Activated naive CD4-positive, alpha-beta T cell (primary cell): ENCODE measurements around the gene SPAG17.
A peak's percentile ranks its signal among the peaks of the same experiment; 100 is the strongest.
"Not testable (repeated sequence)": the region's sequence is repeated elsewhere in the genome, so short reads cannot be mapped to it uniquely, and the experiment has no call there.

ENCODE experiments used
- DNase-seq, 4 experiments: peaks; one replicate each; lab custom pipeline; 2025; lab: John Stamatoyannopoulos, UW

Gene SPAG17

DNA sequence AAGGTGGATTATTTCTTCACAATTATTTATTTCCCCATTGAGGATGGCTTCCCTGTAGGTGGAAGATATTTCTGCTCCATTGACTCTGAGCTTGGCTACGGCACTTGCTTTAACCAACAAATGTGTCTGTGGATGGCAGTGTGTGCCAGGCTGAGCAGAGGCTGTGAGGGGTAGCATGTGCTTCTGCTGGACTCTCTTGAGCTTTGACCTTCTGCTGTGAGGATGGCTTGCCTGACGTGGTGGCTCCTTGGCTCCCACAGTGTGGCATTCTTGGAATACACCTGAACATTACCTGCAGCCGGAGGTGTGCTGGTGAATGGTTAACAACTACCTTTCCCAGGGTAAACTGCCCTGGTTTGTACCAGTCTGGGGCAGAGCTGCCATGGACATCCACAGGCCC, 208.6 kb downstream of the SPAG17 start:
- no peak for DNase-seq

- DNase-seq, result no peak
These were observed 213.3 kb downstream of the SPAG17 start for GRCh38 chr1:117971777-117972176.

GRCh38 chr1:117970252-117970651, 214.8 kb downstream of the SPAG17 start:
- DNase-seq, result no peak

DNA sequence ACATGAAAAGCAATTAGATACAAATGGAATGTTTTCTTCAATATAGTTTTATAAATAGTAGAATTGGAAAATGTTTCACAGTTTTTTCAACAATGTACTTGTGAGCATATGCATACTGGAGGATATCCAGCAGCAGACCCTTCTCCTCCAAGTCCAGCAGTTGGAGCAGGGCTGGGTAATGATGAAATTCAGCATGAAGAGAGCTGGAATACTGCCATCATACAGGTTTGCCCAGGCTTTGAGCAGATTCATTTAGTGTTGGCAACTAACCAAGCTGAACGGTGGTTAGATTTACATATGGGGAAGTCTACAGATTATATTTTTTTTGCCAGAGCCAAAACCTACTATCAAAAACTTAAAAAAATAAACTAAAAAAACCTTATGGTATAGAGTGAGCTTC, 217.1 kb downstream of the SPAG17 start:
- no peak for DNase-seq

GRCh38 chr1:117967477-117967876, 217.6 kb downstream of the SPAG17 start:
- DNase-seq, result no peak

DNA sequence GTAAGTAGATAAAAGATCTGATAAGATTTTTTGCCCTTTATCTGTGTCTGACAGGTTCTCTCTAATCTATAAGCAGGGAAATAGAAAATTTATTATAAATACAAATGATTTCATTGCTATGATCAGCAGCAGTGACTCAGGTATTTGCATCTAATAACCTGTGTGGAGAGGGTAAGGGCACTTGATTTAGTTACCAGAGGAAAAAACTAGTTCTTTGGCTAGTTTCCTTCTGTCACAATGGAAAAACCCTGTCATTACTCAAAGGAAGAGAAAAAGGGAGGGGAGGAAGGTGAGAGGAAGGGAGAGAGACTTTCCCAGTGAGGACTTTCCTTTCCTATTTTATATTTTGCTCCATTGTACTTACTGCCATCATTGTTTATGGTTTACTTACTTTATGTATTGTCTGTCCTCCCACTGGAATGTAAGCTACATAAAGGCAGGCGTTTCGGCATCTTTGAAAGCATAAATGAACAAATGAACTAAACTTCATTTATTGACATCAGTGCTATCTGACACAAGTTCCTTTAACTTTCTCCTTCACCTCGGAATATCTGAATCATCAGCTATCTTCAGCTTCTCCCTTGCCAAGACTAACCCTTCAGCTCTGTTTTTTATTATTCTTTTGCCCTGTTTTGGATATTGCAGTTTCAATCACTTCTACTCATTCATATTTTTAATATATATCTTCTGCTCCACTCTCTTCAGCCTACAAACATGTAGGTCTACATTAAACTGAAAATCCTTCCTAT, 220.6 kb downstream of the SPAG17 start:
- no peak for DNase-seq

GRCh38 chr1:117959364-117959763, 225.7 kb downstream of the SPAG17 start:
- no peak for DNase-seq

DNA sequence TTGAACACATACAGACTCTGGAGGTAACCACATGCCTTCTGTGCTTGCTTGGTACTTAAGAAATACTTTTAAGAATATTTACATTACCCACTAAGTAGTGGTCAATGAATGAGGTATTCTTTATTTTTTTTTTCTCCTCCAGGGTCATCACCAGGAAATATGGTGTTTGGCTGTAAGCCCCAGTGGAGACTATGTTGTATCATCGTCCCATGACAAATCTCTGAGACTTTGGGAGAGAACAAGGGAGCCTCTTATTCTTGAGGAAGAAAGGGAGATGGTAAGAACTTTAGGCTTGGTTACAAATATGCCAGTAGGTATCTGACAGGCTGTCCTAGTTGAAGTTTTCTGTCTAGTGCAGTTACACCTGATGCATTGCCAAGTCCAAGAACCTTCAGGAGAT, 232.6 kb downstream of the SPAG17 start:
- DNase-seq, result no peak

DNA sequence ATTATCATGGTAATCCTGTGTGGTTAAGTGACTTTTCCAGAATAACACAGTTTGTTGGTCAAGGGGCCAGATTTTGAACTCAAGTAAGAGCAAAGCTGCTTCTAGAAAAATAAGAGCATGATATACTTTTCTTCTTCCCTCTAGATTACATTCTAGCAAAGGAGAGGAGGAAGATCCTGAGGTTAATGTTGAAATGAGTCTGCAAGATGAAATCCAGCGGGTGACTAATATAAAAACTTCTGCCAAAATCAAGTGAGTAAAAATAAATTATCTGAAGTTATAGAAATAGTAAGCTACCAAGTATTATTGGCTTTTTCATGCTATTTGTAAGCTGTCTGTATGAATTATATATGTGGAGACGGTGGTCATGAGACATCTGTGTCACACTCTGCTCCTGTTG, 242.7 kb downstream of the SPAG17 start:
- DNase-seq, result no peak

- DNase-seq, result no peak
These were observed 251.3 kb downstream of the SPAG17 start for GRCh38 chr1:117933769-117934168.

DNA sequence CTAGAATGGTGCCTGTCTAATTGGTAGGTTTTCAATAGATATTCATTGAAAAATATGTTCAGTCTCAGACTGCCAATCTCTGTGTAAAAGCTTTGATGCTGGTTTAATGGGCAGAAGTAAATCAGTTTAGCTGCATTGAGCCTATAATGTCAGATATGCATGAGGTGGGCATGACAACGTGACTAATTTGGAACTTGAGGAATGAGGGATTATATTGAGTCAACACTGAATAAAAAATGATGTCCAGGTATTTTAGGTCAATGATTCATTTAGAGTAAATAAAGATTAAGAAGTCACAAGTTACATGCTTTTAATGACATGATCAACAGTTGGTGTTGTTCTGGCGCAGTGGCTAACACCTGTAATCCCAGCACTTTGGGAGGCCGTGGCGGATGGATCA, 252.5 kb downstream of the SPAG17 start:
- DNase-seq, result no peak

- DNase-seq, result no peak
These were observed 254.5 kb downstream of the SPAG17 start for GRCh38 chr1:117930484-117930883.

DNA sequence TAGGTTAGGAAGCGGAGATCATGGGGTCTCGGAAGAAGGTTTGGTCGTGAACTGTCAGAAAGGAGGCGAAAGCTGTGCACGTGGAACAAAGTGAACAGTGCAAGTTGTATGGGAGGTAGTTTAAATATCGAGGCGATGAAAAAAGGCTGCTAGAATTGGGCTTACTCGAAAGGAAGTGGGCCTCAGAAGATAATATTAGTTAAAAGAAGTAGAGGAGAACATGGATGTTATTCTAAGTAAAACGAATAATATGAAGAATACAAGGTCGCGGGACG, 254.9 kb downstream of the SPAG17 start:
- DNase-seq, result no peak

GRCh38 chr1:117929343-117930172, 255.5 kb downstream of the SPAG17 start, which contains the start of the genes GDAP2 and WDR3:
Gene GDAP2, minus strand, starts transcription at chr1:117929621. Its CDS starts 9,264 bp downstream, at chr1:117920357.
Gene WDR3, plus strand, starts transcription at chr1:117929739. Its CDS starts 3,581 bp downstream, at chr1:117933320.
- DNase-seq, result peak; percentile 72 to 90 (median 86)

DNA sequence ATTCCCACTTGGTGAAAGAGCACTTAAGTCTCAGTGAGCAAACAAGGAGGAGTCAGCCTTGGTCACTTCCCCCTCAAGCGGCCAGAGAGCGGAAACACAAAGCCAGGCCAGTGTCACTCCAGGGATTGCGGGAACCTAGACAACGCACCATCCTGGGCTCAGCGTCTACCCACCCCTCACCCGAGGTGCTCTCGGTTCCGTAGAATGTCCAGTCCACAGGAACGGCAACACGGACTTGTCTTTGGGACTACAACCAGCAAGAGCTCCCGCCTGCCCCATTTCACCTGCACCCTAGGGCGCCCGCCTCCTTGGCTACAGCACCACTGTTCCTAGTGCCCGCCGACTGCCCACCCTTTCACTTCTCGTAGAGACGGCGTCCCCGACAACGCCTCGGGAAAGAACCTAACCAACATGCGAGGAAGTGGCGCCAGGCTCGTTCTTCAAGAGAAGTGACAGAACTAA, 256.1 kb downstream of the SPAG17 start:
- peak in 2 of 4 experiments; percentile 18 to 33 for DNase-seq

DNA sequence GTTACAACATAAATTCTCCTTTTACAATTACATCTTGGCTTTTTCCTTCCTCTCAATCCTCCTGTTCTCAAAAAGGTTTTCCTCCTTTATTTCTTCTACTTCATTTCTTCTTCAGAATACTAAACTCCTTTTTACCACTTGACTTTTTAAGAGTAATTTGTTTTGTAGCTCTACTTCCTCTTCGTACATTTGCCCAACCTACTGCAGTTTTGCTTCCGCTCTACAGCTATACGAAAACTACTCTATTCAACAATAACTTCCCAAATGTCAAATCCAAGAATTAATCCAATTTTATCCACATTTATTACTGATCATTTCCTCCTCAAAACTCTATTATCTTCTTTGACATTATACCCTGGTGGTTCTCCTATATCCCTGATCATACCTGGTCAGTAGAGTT, 259.0 kb downstream of the SPAG17 start:
- DNase-seq, result no peak

GRCh38 chr1:117922717-117923116, 262.3 kb downstream of the SPAG17 start:
- DNase-seq, result not testable (repeated sequence)

- no peak for DNase-seq
These were observed 263.0 kb downstream of the SPAG17 start for GRCh38 chr1:117921991-117922390.

GRCh38 chr1:117919376-117919775, 265.7 kb downstream of the SPAG17 start:
- DNase-seq, result no peak

DNA sequence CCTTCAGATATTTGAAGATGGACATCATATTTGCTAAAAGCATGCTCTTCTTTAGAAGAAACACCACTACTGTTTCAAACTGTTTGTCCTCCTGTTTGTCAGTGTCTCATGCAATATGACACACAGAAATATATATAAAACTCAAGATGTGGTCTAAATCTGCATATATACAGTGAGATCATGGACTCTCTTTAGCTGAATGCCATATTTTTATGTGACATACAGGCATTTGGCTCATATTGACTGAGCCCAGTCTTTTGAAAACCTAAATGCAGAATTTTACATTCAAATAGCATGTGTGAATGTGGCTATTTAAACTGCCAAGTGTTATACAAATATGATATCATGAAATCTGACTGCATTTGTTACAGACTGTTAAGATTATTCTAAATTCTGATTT, 274.0 kb downstream of the SPAG17 start:
- DNase-seq, result no peak

- DNase-seq, result no peak
These were observed 280.0 kb downstream of the SPAG17 start for GRCh38 chr1:117905019-117905418.

GRCh38 chr1:117904485-117904884, 280.5 kb downstream of the SPAG17 start:
- DNase-seq, result no peak
